CD4-positive, alpha-beta T cell treated with Interleukin-21 for 1 hour (primary cell): ENCODE data around the gene ZNF804A.

ENCODE experiments used
- DNase-seq: peaks from one replicate; pipeline ENCODE4 v3.0.0-alpha.2; 2020

ZNF804A gene

DNA sequence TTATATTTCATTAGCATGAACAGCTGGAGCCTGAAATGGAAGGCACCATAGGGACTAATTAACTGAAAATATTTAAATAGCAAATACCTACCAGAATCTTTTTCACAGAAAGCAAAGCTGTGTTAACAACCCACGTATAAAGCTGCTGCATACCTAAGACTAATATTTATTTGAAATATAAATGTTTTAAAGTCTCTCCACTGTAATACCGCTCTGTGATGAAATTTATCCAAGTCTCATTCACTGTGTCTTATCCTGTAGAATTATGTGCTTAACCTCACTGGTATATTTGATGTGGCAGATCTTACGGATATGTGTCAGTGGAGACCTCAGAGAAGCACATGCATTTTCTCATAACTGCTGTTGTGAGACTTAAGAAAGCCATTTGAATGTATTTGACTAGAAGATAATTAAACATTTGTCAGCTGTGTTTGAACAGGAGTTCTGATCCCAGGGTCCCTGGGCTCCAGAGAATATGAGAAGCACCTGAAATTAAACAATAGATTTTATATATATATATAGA, 373.3 kb downstream of the ZNF804A start:
- no peak for DNase-seq
